ENCODE measurements around the gene CARS1.

CARS1 gene

GRCh38 chr11:3089236-3090061 is 32.2 kb upstream of the CARS1 start:
- Histone ChIP-seq H4K20me1 (peaks cover 24% of the 10 kb centered on the region; the same call in 1 of the 2 replicates), H3K9ac (no peak overlapping the region), H3K4me2 (no peak overlapping the region), H3K4me3 (no peak overlapping the region), H3K36me3 (peaks cover 48% of the 10 kb centered on the region), H3K27ac (no peak overlapping the region), H3K4me1 (peaks cover 11% of the 10 kb centered on the region), H3K9me3 (no peaks in the 10 kb centered on the region), H3K27me3 (no peaks in the 10 kb centered on the region)
- TF ChIP-seq Cebpa-rat (IDR thresholded peaks at IDR 0.05) = no peak

- H3K9ac ChIP-seq = no peak overlapping the region
- peaks cover 11% of the 10 kb centered on the region for H3K4me1 ChIP-seq
- H3K27ac ChIP-seq = no peak overlapping the region
- H3K9me3 ChIP-seq = no peaks in the 10 kb centered on the region
- H4K20me1 ChIP-seq = peaks cover 22% of the 10 kb centered on the region; the same call in 1 of the 2 replicates
- H3K36me3 ChIP-seq = peaks cover 42% of the 10 kb centered on the region; the same call in 1 of the 2 replicates
- no peak for TF ChIP-seq Cebpa-rat (IDR thresholded peaks at IDR 0.05)
- H3K27me3 ChIP-seq = no peaks in the 10 kb centered on the region
- H3K4me2 ChIP-seq = no peak overlapping the region
- no peak overlapping the region for H3K4me3 ChIP-seq
Observed at GRCh38 chr11:3088806-3089205, 31.6 kb upstream of the CARS1 start.

- Histone ChIP-seq H3K27me3 (no peaks in the 10 kb centered on the region), H3K9ac (no peak overlapping the region), H3K27ac (no peak overlapping the region), H4K20me1 (peaks cover 15% of the 10 kb centered on the region; the same call in 1 of the 2 replicates), H3K4me2 (no peak overlapping the region; the same call in 1 of the 2 replicates), H3K36me3 (peaks cover 35% of the 10 kb centered on the region; the same call in 1 of the 2 replicates), H3K9me3 (no peaks in the 10 kb centered on the region), H3K4me3 (no peak overlapping the region), H3K4me1 (peaks cover 11% of the 10 kb centered on the region)
- TF ChIP-seq Cebpa-rat (IDR thresholded peaks at IDR 0.05) = no peak
Observed at GRCh38 chr11:3087821-3088800, 30.9 kb upstream of the CARS1 start.

- Histone ChIP-seq H3K27me3 (no peaks in the 10 kb centered on the region), H3K4me3 (no peak overlapping the region), H4K20me1 (0 out of 2 replicates have a peak, but pooled peaks cover 14% of the 10 kb centered on the region), H3K36me3 (peaks cover 27% of the 10 kb centered on the region; the same call in 1 of the 2 replicates), H3K27ac (no peak overlapping the region), H3K9me3 (no peaks in the 10 kb centered on the region), H3K9ac (no peak overlapping the region), H3K4me1 (peaks cover 11% of the 10 kb centered on the region), H3K4me2 (no peak overlapping the region)
- TF ChIP-seq Cebpa-rat (IDR thresholded peaks at IDR 0.05) = no peak
Observed at GRCh38 chr11:3087373-3087772, 30.1 kb upstream of the CARS1 start.

- 0 out of 2 replicates have a peak, but pooled peaks cover 14% of the 10 kb centered on the region for H4K20me1 ChIP-seq
- peaks cover 11% of the 10 kb centered on the region for H3K4me1 ChIP-seq
- H3K36me3 ChIP-seq = peaks cover 25% of the 10 kb centered on the region; the same call in 1 of the 2 replicates
- no peak for TF ChIP-seq Cebpa-rat (IDR thresholded peaks at IDR 0.05)
- no peak overlapping the region for H3K4me2 ChIP-seq
- H3K4me3 ChIP-seq = no peak overlapping the region
- H3K27ac ChIP-seq = no peak overlapping the region
- H3K27me3 ChIP-seq = no peaks in the 10 kb centered on the region
- no peaks in the 10 kb centered on the region for H3K9me3 ChIP-seq
- no peak overlapping the region for H3K9ac ChIP-seq
Observed at GRCh38 chr11:3086671-3087150, 29.5 kb upstream of the CARS1 start.

GRCh38 chr11:3086114-3086513 is 28.9 kb upstream of the CARS1 start:
- TF ChIP-seq Cebpa-rat (IDR thresholded peaks at IDR 0.05) = no peak
- Histone ChIP-seq H3K27me3 (no peaks in the 10 kb centered on the region), H4K20me1 (0 out of 2 replicates have a peak, but pooled peaks cover 10% of the 10 kb centered on the region), H3K9me3 (no peaks in the 10 kb centered on the region), H3K4me1 (peaks cover 11% of the 10 kb centered on the region), H3K27ac (no peak overlapping the region), H3K4me3 (no peak overlapping the region), H3K4me2 (no peak overlapping the region), H3K9ac (no peak overlapping the region), H3K36me3 (peaks cover 25% of the 10 kb centered on the region; the same call in 1 of the 2 replicates)

GRCh38 chr11:3085052-3085451 is 27.8 kb upstream of the CARS1 start:
- Histone ChIP-seq H3K9ac (no peak overlapping the region), H3K36me3 (peaks cover 15% of the 10 kb centered on the region; the same call in 1 of the 2 replicates), H3K4me1 (peaks cover 11% of the 10 kb centered on the region), H3K27me3 (no peaks in the 10 kb centered on the region), H3K27ac (no peak overlapping the region), H3K9me3 (no peaks in the 10 kb centered on the region), H3K4me2 (no peak overlapping the region), H4K20me1 (0 out of 2 replicates have a peak, but pooled peaks cover 10% of the 10 kb centered on the region), H3K4me3 (no peak overlapping the region)
- no peak for TF ChIP-seq Cebpa-rat (IDR thresholded peaks at IDR 0.05)

- Histone ChIP-seq H3K4me3 (no peak overlapping the region), H3K9me3 (no peaks in the 10 kb centered on the region), H3K36me3 (no peaks in the 10 kb centered on the region), H3K4me2 (no peak overlapping the region), H3K9ac (no peak overlapping the region), H3K4me1 (peaks cover 6% of the 10 kb centered on the region), H3K27me3 (no peaks in the 10 kb centered on the region), H3K27ac (no peak overlapping the region), H4K20me1 (0 out of 2 replicates have a peak, but pooled peaks cover 5% of the 10 kb centered on the region)
- TF ChIP-seq Cebpa-rat (IDR thresholded peaks at IDR 0.05) = no peak
Observed at GRCh38 chr11:3083321-3083720, 26.1 kb upstream of the CARS1 start.

- H3K4me2 ChIP-seq = no peak overlapping the region
- no peak for TF ChIP-seq Cebpa-rat (IDR thresholded peaks at IDR 0.05)
- H3K27me3 ChIP-seq = no peaks in the 10 kb centered on the region
Observed at GRCh38 chr11:3081386-3081751, 24.1 kb upstream of the CARS1 start.

More at GRCh38 chr11:3081386-3081751, 24.1 kb upstream of the CARS1 start:
- H3K4me3 ChIP-seq = no peak overlapping the region
- no peak overlapping the region for H3K27ac ChIP-seq
- no peak overlapping the region for H3K9ac ChIP-seq
- no peaks in the 10 kb centered on the region for H3K9me3 ChIP-seq
- H3K4me1 ChIP-seq = no peaks in the 10 kb centered on the region
- H4K20me1 ChIP-seq = no peaks in the 10 kb centered on the region
- no peaks in the 10 kb centered on the region for H3K36me3 ChIP-seq

Data from BLaER1 (cell line).